NCI-H2227 treated with DMSO at 0.1 percent for 48 hours (cell line): ENCODE measurements around the gene DHDDS.
A peak's percentile ranks its signal among the peaks of the same experiment; 100 is the strongest.
"Not testable (repeated sequence)": the region's sequence is repeated elsewhere in the genome, so short reads cannot be mapped to it uniquely, and the experiment has no call there.

ENCODE experiments used
- DNase-seq: peaks from one replicate; lab custom pipeline; 2025; lab: John Stamatoyannopoulos, UW

Gene DHDDS

GRCh38 chr1:26431979-26432695, at the start of gene DHDDS:
DHDDS (plus strand) TSS chr1:26432321; CDS start chr1:26432946, 625 bp downstream.
- peak; percentile 98 for DNase-seq

- no peak for DNase-seq
Observed at GRCh38 chr1:26384076-26384475, 48.0 kb upstream of the DHDDS start.

DNA sequence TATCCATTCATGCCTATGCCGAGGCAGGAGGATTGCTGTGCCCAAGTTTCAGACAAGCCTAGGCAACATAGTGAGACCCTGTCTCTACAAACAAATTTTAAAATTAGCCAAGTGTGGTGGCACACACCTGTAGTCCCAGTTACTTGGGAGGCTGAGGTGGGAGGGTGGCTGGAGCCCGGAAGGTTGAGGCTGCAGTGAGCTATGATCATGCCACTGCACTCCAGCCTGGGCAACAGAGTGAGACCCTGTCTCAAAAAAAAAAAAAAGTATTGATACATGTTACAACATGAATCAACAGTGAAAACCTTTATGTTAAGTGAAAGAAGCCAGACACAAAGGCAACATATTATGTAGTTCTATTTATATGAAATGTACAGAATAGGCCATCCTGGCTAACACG, 47.1 kb upstream of the DHDDS start:
- not testable (repeated sequence) for DNase-seq

GRCh38 chr1:26387447-26387846, 44.7 kb upstream of the DHDDS start:
- no peak for DNase-seq

- DNase-seq, result no peak
Observed at GRCh38 chr1:26388791-26389445, 43.2 kb upstream of the DHDDS start.

GRCh38 chr1:26389604-26390247, 42.4 kb upstream of the DHDDS start:
- DNase-seq, result no peak

DNA sequence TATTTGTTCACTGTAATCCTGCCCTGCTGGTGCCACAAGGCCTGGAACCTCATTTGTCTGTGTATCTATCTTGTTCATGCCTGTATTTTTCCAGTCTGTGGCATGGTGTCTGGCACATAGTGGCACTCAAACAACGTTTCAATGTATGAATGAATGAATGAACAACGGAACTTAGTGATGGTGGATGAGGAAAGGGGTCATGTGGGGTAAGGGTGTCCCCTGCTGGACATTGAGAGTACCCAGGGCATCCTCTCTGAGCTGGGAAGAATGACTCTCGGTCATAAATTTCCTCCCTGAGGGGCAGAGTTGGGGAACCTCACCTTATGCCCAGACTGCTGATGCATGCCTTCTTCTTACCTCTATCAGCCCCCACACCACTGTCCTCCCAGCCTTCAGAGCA, 40.7 kb upstream of the DHDDS start:
- DNase-seq, result no peak

- DNase-seq, result no peak
Observed at GRCh38 chr1:26395754-26396153, 36.4 kb upstream of the DHDDS start.

DNA sequence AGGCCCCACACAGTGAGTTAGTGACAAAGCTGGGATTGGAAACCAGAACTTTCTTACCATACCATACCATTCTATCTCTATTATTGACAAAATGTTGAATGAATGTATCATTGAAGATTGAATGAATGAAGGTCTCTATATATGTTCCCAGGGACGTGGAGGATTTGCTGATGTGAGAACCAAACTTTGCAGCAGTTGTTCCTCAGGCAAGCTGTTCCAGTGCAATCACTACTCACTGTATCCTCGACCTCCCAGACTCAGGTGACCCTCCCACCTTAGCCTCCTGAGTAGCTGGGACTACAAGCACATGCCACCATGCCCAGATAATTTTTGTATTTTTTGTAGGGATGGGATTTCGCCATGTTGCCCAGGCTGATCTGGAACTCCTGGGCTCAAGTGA, 33.1 kb upstream of the DHDDS start:
- no peak for DNase-seq

GRCh38 chr1:26401891-26402290, 30.2 kb upstream of the DHDDS start:
- no peak for DNase-seq

DNA sequence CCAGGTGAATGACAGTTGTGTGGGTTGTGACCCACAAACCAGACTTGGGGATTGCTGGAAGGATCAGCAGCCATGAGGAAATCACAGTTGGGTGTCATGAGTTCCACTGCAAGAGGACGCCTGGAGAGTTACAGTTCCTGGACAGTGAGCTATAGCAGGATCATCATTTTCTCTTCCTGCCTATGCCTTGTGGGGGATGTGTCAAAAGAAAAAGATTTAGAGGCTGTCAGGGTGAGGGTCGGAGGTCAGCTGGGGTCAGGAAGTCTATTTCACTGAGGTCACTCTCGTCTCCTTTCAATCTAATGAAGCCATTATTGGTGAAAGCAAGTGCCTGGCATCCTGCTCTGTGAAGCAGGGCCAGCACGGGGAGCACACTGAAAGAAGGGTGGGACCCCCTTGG, 28.5 kb upstream of the DHDDS start:
- DNase-seq, result no peak

GRCh38 chr1:26404641-26405040, 27.5 kb upstream of the DHDDS start:
- DNase-seq, result no peak

DNA sequence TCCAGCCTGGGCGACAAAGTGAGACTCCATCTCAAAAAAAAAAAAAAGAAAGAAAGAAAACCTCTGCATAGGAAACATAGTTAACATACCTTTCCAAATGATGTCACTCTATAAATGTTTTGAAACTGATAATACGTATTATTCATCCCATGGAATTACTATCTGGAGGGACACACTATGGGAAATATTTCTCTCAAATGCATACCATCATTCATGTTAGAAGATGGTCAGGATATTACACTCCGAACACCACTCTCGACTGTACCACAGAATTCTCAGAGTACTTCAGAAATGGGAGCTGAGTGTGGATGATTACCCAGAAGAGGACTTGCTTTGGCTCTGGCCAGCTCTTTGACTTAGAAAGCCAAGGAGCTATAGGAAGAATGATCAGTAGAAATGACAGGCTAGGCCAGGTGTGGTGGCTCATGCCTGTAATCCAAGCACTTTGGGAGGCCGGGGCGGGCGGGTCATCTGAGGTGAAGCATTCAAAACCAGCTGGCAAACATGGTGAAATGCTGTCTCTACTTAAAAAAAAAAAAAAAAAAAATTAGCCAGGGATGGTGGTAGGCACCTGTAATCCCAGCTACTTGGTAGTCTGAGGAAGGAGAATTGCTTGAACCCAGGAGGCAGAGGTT, 26.7 kb upstream of the DHDDS start:
- no peak for DNase-seq

DNA sequence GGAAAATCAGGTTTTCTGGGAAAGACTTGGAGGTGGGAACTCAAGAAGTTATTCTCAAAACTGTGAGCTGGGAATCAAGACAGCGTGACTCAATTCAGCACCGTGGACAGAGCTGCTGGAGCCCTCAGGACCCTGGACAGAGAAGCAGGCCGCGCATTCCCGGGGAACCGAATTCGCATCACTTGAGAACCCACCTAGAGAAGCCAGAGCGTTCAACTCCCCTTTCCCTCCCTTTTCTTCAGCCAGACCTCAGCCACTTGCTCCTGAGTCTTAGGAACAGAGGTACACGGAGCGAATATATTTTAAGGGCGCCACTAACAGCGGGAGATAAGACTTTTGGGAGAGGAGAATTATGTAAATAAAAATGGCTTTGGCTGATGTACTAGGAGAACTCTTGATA, 23.5 kb upstream of the DHDDS start:
- DNase-seq, result no peak

- peak; percentile 44 for DNase-seq
Observed at GRCh38 chr1:26409191-26409807, 22.8 kb upstream of the DHDDS start.

GRCh38 chr1:26410706-26411623, 21.2 kb upstream of the DHDDS start, which contains the start of gene LIN28A:
LIN28A (plus strand) TSS chr1:26410817; CDS start chr1:26410892, 75 bp downstream.
- DNase-seq, result no peak

DNA sequence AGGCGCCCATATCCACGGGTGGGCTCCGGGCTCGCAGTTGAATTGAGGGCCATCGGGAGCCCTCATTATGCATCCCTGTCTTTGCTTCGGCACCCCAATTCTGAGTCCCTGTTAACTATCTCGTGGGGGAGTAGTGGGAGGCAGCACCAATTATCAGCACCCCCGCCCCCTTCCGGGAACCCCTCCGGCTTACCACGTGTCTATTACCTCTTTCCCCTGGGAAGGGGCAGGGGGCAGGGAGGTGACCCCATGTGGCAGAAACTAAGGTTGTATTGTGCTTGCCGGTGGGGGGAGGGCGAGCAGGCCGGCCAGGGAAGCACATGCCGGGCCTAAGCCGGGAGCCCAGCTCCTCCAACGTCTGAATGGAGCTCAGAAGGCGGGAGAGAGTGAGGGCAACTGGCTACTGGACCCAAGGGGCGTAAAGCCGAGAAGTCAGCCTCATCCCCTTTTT, 20.5 kb upstream of the DHDDS start:
- DNase-seq, result no peak

DNA sequence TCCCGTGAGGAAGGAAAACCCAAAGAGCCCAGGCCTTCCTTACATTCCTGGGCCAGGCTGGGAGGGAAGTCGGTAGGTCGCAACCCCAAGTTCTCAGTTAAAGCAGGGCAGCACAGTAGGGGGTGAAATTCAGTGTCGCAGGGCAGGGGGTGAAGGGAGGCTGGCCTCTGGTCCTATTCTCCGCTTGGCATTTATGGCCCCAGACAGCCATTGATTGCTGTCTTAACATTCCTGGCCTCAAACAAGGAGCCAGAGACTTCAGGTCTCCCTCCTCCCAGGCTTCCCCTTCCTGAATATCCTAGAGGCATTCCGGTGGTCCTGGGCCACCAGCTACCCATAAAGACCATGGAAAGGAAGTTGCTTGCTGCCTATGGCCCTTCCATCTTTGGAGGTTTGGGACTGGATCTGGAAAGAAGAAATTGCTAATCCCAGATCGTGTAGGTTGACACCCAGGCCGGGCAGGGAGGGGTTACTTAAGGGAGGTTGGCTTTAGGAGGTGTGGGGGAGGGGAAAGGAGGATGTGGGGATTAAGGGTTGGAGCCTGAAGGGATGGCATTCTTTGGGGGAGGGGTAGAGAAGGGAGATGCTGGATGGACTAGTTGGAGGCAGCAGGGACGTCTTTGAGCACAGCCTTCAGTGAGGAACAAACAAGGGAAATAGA, 19.8 kb upstream of the DHDDS start:
- no peak for DNase-seq

DNA sequence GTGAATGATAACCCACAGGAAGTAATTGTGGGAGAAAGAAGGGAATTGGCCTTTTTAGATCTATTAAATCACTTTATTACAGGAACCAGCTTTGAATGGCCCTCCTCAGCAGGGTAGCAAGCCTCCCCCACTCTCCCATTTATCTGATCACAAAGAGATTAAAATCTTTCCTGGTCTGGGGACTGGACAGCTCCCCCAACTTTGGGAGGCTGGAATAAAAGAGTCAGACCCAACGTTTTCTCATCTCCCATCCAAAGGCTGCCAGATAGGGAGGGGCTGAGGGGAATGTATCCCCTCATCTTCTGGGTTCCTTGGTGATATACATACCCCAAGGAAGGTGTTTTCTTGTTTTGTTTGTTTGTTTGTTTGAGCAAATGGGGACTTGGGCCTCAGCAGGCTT, 19.1 kb upstream of the DHDDS start:
- DNase-seq, result no peak

- DNase-seq, result peak; percentile 51
Observed at GRCh38 chr1:26417111-26417759, 14.9 kb upstream of the DHDDS start.
